NCI-H187 (cell line): Measurements from ENCODE around the gene RASA2.

Experiments used
- DNase-seq, 2 experiments: peaks; one replicate each; lab custom pipeline; 2025; lab: John Stamatoyannopoulos, UW

The RASA2 gene, protein sequence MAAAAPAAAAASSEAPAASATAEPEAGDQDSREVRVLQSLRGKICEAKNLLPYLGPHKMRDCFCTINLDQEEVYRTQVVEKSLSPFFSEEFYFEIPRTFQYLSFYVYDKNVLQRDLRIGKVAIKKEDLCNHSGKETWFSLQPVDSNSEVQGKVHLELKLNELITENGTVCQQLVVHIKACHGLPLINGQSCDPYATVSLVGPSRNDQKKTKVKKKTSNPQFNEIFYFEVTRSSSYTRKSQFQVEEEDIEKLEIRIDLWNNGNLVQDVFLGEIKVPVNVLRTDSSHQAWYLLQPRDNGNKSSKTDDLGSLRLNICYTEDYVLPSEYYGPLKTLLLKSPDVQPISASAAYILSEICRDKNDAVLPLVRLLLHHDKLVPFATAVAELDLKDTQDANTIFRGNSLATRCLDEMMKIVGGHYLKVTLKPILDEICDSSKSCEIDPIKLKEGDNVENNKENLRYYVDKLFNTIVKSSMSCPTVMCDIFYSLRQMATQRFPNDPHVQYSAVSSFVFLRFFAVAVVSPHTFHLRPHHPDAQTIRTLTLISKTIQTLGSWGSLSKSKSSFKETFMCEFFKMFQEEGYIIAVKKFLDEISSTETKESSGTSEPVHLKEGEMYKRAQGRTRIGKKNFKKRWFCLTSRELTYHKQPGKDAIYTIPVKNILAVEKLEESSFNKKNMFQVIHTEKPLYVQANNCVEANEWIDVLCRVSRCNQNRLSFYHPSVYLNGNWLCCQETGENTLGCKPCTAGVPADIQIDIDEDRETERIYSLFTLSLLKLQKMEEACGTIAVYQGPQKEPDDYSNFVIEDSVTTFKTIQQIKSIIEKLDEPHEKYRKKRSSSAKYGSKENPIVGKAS

DNA sequence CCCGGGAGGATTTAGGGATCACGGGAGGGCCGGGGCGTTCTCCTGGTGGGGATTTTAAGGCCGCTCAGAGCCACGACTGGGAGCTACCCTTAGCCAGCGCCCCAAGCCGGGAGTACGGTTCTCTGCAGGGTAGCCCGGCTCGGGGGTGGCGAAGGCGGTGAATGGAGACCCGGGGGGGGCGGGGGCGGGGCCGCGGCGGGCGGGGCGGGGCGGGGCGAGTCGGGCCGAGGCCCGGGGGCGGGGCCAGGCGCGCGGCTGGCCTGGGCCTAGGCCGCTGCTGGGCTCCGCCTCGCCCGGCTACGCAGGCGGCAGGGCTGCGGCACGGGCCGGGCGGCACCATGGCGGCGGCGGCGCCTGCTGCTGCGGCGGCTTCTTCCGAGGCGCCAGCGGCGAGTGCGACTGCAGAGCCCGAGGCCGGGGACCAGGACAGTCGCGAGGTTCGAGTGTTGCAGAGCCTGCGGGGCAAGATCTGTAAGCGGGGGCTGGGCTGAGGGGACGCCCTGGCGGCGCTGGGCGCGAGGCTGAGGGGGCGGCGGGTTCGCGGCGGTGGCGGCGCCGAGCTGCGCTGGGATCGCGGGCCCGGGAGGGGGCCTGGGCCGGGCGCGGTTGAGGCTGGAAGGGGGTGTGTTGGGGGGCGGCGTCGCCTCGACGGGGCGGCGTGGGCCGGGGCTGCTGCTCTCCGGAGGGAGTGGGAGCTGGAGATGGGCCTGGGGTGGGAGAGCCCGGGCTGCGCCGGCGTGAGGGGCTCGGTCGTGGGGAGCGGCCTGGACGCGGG is at the start of gene RASA2:
RASA2 (plus strand) TSS at position 282 of the 775 bp plus-strand sequence; CDS start at position 339, 57 bp downstream.
- peak; percentile 59 to 74 for DNase-seq

DNA sequence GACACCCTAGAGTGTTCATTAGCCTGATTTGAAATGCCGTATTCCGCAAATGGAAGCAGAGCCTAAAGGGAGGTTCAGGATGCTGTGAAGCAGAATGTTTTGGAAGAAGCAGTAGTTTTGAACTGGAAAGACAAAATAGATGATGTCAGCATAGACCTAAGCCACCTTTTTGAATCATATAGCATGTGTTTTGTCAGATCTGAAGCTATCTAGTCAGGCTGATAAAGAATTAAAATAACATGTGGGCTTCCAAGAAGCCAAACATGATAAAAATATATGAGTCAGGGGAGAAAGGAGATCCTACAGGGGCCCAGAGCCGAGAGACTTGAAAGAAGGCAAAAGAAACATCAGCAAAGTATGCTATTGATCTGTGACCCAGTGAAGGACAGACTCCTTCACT is 47.2 kb upstream of the RASA2 start:
- no peak for DNase-seq

DNA sequence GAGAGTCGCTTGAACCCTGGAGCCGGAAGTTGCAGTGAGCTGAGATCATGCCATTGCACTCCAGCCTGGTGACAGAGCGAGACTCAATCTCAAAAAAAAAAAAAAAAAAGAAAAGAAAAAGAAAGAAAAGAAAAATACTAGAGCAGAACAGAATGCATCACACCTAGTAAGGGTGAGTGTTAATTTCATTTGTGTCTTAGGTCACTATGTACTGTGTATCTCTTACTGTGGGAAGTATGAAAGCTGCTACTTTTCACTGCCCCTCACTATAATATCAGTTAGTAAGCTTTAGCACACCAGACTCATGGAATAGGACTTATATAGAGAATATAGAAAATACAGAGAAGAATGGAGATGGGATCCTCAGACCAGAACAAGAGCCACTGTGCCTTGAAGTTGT is 45.9 kb upstream of the RASA2 start:
- DNase-seq, result no peak

DNA sequence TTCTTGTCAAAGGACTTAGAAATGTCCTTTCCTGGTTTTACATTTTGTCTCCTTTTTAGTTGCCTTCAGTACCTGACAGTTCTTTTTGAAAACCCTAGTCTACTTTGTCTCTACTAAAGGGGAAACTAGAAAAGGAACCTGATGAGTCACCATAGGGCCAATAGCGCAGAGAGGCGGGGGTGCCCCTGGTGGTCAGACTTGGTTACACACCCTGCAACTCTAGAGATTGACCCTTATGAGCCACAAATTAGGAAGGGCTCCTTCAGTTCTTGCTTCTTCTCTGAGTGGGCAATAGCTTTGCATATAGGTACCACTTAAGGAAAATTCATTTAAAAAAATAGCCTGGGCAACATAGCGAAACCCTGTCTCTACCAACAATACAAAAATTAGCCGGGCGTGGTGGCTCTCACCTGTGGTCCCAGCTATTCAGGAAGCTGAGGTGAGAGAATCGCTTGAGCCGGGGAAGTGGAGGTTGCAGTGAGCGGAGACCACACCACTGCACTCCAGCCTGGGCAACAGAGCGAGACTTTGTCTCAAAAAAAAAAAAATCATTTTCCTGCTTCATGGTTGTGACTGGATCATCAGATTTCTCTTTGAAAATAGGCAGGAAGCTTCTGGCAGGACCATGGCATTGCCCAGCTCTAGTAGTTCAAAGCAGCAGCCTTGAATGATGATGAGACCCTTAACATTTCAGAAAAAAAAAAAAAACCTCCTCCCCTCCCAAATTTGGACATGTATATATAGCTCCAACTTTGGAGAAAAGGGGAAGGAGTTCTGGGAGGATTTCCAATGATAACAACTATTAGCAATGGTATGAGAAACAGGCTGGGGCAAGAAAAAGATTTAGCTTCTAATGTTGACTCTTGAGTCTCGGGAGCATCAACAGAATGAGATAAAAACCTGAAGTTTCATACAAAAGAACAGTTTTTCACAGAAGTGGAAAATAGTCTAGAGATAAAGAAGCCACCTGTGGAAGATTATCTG is 45.2 kb upstream of the RASA2 start:
- DNase-seq, result no peak

DNA sequence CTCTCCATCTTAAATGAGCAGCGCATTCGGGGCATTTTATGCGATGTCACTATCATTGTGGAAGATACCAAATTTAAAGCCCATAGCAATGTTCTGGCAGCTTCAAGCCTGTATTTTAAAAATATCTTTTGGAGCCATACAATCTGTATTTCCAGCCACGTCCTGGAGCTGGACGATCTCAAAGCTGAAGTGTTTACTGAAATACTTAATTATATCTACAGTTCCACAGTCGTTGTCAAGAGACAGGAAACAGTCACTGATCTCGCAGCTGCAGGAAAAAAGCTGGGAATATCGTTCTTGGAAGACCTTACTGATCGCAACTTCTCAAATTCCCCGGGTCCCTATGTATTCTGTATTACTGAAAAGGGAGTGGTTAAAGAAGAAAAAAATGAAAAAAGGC is 44.4 kb upstream of the RASA2 start:
- DNase-seq, result no peak

DNA sequence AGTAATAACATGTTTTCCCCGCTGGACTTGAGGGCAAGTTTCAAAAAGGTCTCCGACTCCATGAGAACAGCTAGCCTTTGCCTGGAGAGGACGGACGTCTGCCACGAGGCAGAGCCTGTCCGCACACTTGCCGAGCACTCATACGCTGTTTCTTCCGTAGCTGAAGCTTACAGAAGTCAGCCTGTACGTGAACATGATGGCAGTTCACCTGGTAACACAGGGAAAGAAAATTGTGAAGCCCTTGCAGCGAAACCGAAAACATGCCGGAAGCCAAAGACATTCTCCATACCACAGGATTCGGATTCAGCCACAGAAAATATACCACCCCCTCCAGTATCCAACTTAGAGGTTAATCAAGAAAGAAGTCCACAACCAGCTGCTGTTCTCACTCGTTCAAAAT is 43.9 kb upstream of the RASA2 start:
- DNase-seq, result no peak

DNA sequence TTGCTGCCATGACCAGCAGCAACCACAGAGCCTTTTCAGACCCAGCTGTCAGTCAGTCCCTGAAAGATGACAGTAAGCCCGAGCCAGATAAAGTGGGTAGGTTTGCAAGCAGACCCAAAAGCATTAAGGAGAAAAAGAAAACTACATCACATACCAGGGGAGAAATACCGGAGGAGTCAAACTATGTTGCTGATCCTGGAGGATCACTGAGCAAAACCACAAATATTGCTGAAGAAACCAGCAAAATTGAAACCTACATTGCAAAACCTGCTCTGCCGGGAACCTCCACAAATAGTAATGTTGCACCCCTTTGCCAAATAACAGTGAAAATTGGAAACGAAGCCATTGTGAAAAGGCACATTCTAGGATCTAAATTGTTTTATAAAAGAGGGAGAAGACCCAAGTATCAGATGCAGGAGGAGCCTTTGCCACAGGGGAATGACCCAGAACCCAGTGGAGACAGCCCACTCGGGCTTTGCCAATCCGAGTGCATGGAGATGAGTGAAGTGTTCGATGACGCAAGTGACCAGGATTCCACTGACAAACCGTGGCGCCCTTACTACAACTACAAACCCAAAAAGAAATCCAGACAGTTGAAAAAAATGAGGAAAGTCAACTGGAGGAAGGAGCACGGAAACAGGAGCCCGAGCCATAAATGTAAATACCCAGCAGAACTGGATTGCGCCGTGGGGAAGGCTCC is 42.1 kb upstream of the RASA2 start:
- no peak for DNase-seq

DNA sequence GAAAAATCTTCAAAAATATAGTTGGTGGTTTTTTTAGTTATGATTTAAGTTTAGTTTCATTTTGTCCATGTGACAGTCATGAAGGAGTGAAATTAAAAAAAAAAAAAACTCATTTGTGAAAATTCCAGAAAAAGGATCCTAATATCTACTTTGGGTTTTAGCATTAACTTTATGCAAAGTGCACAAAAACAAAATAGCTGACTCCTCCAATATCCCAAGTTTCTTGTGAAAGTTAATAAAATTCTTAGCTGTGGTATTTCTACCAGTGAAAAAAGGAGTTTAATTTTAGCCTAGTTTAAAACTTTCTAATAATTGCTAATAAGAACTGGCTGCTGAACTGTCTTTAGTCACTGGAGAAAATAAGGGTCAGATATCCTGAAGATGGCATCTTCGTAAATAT is 40.8 kb upstream of the RASA2 start:
- DNase-seq, result no peak

DNA sequence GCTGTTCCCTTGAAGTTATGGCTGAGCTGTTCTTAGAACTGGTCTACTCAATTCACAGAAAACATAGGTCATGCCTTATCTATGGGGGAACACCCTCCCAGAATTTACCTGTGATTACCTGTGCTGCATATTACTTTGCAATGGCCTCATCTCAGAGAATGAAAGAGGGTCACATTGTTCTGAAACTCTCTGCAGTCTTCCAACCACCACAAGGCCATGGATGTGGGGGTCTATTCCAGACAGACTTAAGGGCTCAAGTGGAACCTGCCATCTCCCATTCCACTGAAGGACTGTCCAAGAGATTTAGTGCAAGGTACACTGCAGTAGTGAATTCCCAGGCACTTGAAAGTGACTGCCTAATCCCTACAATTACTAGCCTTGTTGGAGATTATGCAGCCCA is 40.1 kb upstream of the RASA2 start:
- no peak for DNase-seq

DNA sequence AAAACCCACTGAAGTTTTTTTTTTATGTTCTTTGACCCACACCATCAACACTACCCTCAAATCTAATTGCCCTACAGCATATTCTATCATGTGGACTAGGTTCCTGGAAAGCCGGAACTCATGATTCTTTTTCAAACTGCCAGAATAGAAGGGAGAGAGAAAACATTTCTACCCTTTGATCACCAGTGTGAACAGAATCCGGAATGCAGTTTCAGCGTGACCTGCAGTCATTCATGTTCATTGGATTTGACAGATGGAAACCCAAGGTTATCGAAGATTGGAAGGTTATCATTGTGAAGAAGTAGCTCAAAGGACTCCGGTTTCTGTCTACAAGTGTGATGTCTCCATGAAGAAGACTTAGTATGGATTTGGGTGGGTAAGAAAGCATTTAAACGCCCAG is 39.4 kb upstream of the RASA2 start:
- no peak for DNase-seq

DNA sequence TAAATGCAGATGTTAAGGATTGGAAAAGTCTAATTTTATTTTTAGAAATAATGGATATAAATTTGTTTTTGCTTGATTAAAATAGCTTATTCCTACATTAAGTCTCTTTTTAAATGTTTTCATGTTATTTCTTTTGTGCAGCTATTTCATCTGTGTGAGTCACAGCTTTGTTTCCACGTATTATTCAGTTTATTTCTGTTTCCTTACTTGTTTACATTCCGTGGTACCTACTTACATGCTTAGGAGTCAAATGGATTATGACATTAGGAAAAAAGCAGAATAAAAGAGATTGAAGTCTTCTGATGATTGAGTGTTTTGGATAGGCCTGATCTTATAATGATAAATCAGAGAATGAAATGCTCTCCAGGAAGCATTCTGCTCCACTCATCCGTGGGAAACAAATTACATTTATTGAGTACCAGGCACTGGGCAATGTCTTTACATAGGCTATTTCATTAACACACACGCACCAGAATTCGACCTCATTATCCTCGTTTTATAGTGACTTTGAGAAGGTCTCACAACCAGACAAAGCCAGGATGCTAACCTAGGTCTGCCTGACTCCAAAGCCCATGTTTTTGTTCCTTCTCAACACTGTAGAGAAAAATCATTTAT is 38.1 kb upstream of the RASA2 start:
- no peak for DNase-seq

DNA sequence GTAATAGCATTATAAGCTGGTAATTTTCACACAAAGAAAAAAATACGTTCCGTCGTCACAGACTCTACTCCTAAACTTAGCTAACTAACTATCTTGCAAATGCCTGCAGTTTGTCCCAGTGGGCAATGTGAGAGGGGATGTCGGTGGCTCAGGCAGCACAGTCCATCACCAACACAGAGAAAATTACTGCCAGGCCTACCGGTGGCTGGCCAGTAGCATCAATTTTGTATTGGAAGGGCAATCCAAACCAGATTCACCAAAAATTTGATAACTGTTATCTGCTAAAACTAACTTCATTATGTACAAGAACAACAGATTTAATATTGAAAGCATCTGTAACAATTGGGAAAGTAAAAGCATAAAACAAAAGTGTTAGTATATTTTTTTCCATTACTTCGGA is 37.4 kb upstream of the RASA2 start:
- no peak for DNase-seq

DNA sequence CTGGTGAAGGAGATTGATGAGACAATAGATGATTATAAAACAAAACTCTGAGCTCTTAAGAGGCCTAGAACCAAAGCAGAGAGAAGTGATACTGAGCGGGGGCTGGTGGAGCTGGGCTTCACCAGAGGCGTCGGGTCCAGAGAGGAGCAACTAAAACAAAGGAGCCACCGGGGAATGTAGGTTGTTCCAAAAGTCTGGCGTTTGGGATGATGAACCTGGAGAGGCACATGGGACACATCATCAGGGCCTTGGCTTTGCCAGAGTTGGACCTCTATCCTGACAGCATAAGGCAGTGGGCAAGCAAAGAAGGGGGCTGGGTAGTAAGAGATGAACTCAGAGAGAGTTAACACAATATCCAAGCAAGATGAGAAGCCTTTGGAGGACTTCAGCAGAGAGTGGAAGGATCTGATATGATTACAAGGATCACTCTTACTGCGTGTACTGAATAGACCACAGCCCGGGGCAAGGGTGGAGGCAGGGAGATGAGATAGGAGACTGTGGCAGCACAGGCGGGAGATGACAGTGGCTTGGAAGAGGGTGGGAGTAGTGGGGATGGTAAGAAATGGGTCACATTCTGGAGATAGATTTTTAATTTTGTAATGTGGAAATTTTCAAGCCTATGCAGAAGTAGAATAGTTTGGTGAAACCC is 36.0 kb upstream of the RASA2 start:
- DNase-seq, result no peak

DNA sequence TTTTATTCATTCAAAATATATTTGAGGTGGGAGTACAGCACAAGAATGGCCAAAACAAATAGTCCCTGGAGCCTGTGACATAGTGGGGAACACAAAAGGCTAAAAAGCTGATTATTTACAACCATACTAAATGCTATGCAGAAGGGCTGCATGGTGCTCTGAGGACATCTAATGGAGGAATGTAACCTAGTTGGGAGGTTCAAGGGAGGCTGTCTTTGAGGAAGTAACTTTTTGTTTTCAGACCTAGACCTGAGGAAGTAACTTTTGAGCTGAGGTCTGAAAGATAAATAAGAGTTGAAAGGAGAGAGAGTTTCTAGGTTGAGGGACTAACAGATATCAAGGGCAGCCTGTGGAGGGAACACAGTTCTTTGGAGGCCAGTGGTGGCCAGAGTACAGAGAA is 34.8 kb upstream of the RASA2 start:
- DNase-seq, result no peak

DNA sequence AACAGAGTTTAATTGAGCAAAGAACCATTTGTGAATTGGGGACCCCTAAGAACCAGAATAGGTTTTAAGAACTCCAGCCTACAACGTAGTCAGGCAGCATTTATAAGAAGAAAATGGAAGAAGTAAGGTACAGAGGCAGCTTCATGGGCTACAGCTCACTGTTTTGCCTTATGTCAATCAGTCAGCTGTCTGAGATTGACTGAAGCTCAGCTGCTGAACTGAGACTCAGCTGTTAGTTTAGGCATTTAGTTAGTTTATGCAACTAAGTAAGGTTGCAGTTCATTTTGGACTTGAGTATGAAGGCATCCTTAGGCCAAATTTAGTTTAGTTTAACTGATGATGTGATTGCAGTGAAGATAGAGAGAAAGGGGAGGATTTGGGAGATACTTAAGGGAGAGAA is 34.1 kb upstream of the RASA2 start:
- DNase-seq, result no peak

DNA sequence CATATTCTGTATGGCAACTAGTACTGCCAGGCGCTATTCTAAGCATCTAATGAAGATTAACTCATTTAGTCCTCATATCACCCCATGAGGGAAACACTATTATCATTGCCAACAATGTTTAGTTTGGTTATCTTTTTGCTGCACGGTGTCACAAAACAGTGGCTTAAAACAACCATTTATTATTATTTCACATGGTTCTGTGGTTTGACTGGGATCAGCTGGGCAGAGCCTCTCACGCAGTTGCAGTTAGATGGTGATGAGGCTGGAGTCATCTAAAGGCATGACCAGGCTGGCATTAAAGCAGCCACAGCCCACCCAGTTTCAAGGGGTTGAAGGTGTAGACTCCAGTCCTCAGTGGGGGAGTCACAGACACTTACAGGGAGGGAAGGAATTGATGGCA is 32.8 kb upstream of the RASA2 start:
- DNase-seq, result no peak

DNA sequence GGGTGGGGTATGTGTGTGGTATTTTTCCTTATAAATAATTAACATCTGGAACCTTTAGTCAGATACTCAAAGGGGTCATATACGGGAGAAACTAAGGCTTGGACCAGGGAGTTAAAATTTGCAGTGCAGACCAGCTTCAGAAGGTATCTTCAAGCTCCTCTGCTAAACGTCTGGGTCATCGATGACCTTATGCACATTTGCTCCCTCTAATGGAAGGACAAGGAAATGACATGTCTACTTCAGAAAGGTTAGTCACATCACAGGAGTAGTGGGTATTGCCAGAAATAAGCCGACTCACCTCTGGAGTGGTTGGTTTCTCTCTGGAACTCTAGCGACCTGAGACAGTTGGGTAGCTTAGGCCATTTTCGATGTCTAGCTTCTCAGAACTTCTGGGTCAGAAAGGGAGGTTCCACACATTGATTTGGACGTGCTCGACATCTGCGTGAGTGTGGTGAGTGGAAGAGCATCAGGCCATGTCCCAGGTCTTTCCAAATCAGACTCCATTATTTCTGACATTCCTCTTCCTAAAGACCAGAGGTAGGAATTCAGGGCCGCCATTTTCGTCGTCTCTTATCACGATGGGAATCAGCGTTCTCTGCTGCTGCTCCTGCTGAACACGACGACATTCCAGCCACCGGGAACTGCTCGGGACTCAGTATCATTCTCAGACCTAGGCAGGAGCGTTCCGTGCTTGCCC is 31.8 kb upstream of the RASA2 start:
- DNase-seq, result peak in 1 of 2 experiments; percentile 24

DNA sequence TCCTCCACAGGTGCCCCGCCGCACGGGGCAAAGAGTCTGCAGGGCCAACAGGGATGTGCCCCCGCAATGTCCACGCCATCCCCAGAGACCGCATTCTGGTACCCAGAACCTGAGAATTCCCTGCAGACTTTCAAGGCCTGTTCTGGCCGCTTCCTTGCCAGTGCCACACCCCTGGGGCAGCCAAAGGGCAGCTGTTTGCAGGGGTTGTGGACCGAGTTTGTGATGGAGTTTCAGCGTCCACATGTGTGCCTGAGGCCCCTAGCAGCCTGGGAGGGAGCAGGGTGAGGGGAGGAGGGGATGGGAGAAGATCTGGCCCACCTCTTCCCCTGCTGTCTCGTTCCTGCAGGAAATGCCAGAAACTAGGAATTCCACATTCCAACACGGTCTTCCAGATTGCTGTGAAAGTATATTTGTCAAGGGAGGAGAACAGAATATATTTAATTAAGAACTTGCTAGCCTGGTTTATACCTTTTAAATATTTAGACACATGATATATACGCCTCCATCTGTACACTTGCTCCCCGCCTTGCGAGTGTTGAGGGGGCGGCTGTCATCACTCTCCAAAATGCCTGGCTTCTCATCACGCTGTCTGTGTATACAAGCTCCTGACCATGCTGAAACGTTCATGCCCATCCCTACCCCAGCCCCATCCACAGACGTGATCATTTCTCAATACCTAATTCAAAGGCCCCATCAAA is 31.1 kb upstream of the RASA2 start:
- no peak for DNase-seq

DNA sequence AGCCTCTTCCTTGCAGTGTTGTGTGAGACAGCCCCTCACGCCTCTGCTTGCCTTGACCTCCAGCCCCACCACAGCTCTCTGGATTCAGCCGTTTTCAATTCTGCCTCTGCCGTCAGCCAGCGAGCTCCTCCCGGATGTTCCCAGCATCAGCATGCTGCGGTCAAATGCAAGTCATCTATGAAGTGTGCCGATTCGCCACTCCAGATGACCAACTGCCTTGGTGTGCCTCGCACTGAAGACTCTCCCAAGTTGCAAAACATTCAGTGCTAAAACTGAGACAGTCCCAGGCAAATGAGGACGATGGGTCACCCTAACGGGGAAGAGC is 30.6 kb upstream of the RASA2 start:
- no peak for DNase-seq
